Fibroblast of the aortic adventitia (primary cell): ENCODE results near the gene FBH1. TPM values are rescaled to one million over a fixed set of nuclear protein-coding genes. Genes with fewer than 3 reads are reported as not detected.

Experiments
- DNase-seq: peaks from one replicate; pipeline ENCODE4 v3.0.0-alpha.2; 2010; ENCODE audit warnings: low read depth
- H3K4me3 ChIP-seq: 2 replicates; pipeline ENCODE4 v1.5.1; 2011; ENCODE audit warnings: low read depth, mild to moderate bottlenecking, control low read depth, low read length, moderate library complexity
- CTCF ChIP-seq: IDR thresholded peaks from 2 replicates; pipeline ENCODE4 v1.5.1; 2011; ENCODE audit warnings: mild to moderate bottlenecking, low read length, control low read depth, inconsistent platforms; ENCODE audit not compliant: insufficient read depth
- total RNA-seq: library from RNA; depleted of rRNA; stranded (reverse); fragments of >200 nt; gene quantifications from 2 replicates; pipeline ENCODE4 v1.2.3, GENCODE V29; 2012; ENCODE audit warnings: low replicate concordance

Gene FBH1
- total RNA-seq, 1 donor = 61.4 TPM

GRCh38 chr10:5887029-5887428 lies 3.0 kb upstream of the FBH1 start:
- DNase-seq = peak; percentile 25
- no peak overlapping the region for H3K4me3 ChIP-seq
- TF ChIP-seq CTCF = no peak

- TF ChIP-seq CTCF = no peak
- DNase-seq = no peak
- no peak overlapping the region for H3K4me3 ChIP-seq
Observed at GRCh38 chr10:5887641-5888040, 2.4 kb upstream of the FBH1 start.

- H3K4me3 ChIP-seq = peak overlapping the region; percentile 78
- peak; percentile 61 for DNase-seq
- no peak for TF ChIP-seq CTCF
Observed at GRCh38 chr10:5888351-5888750, 1.7 kb upstream of the FBH1 start.

- peak overlapping the region; percentile 78 for H3K4me3 ChIP-seq
- no peak for TF ChIP-seq CTCF
- peak; percentile 15 for DNase-seq
Observed at GRCh38 chr10:5888843-5889623, 1.0 kb upstream of the FBH1 start.

- TF ChIP-seq CTCF = no peak
- H3K4me3 ChIP-seq = peak overlapping the region; percentile 93
- DNase-seq = no peak
Observed at GRCh38 chr10:5890452-5890915, 441 bp downstream of the FBH1 start.

GRCh38 chr10:5891009-5891408 lies 966 bp downstream of the FBH1 start:
- peak overlapping the region; percentile 93 for H3K4me3 ChIP-seq
- no peak for TF ChIP-seq CTCF
- peak; percentile 35 for DNase-seq
